Measurements from ENCODE around the gene MRPL36.
"Not testable (repeated sequence)": the region's sequence is repeated elsewhere in the genome, so short reads cannot be mapped to it uniquely, and the experiment has no call there.

The MRPL36 gene

DNA sequence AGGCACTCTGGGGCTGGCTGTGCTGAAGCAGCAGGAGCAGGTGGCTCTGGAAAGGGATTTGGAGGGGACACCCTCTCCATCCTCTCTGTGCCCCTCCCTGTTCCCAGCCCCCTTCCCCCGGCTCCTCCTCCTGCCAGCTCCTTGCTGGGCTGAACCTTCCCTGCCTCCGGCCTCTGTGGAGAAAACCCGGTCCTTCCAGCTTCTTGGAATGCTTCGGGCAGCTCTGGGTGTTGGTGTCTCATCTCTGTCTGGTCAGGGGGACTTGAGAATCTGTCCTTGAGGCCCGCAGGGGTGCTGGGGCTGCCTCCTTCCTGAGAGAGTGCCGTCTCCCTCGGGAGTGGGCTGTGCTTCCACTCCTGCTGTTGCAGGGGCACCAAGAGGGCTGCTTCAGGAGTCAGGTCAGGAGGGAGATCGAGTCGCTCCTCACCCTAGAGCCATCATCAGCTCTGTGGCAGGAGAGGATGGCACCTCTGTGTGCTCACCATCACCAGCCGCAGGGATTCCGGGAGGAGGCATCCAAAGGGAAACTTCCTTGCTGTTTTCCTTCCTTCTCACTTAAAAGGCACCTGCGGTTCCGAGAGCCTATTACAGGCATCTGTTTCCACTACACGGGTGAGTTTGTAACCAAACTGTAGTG lies 32.2 kb upstream of the MRPL36 start:
- no peak for DNase-seq

DNA sequence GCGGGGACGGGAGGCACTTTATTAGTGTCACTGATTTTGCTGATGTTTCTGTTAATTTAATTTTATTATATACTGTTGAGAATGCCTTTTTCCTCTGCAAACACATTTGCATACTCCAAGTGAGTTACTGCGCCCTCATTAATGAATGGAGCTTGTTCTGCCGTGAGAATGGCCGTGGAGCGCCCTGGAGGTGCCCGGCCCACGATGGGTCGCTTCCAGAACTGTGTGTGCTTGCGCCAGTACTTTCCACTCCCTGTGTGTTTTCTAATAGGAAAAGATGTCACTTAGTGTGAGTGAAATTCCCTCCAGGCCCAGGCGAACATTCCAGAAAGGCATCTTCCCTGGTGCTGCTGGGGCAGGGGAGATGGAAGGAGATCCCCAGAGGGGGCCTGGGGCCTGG lies 31.6 kb upstream of the MRPL36 start:
- no peak for DNase-seq

DNA sequence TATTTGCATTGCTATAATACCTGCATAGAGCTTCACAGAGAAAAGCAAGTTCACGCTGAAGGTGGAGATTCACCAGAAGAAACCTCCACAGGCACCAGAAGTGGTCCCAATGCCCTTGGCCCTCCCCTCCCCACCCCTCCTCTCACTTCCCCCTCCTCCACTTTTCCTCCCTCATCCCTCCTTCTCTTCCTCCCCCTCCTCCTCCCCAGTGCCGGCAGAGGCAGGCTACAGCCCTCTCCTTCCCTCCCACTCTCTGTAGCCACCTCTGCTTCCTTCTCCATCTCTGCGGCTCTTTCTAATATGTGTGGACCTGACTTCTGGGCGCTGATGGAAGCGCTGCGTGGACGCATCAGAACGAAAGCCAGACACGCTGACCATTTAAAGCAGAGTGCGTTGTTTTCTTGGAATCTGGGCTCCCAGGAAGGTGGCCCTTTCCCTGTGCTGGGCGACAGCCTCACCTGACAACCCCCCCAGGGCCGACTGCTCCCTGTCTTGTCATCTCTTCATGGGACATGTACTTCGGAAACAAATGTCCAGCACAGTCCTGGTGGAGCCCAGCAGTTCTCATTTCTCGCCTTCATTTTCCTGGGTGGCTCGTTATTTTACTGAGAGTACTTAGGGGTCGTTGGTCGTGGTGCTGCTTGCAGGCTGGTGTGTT lies 31.1 kb upstream of the MRPL36 start:
- DNase-seq, result no peak

GRCh38 chr5:1827886-1828397 lies 28.3 kb upstream of the MRPL36 start:
- DNase-seq, result no peak

DNA sequence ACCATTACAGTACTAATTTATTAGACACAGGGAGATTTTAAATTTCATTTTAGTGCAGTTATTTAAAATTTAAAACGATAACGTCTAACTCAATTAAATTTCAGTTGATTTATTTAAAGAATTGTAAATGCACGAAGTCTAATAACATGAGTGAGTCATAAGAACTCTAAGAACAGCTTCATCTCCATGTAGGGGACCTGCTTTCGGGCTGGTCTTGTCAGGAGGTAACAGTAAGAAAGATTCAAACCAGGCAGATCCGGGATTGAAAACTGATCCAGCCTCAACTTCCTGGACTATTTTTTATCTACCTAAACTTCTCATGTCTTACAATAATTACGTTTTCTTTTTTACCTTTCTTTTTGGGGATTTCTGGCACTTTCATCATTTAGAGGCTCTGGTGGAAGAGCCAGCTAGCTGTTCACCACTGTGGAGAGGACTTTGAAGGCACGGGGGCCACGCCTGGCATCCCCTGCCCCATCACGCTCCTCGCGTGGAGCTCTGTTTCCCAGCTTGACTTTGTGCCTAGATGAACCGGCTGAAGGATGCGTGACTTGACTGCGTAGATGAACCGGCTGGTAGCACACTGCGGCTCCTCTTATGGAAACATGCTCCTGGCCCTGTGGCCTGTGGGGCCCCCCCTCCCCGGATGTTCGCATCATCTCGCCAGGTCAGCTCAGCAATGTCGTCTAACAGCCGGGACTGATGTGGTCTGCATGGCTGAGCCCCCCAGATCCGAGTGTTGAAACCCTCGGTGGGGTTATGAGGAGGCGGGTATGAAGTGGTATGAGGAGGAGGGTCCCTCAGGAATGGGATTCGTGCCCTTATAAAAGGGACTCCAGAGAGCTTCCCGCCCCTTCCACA lies 27.6 kb upstream of the MRPL36 start:
- DNase-seq, result no peak

DNA sequence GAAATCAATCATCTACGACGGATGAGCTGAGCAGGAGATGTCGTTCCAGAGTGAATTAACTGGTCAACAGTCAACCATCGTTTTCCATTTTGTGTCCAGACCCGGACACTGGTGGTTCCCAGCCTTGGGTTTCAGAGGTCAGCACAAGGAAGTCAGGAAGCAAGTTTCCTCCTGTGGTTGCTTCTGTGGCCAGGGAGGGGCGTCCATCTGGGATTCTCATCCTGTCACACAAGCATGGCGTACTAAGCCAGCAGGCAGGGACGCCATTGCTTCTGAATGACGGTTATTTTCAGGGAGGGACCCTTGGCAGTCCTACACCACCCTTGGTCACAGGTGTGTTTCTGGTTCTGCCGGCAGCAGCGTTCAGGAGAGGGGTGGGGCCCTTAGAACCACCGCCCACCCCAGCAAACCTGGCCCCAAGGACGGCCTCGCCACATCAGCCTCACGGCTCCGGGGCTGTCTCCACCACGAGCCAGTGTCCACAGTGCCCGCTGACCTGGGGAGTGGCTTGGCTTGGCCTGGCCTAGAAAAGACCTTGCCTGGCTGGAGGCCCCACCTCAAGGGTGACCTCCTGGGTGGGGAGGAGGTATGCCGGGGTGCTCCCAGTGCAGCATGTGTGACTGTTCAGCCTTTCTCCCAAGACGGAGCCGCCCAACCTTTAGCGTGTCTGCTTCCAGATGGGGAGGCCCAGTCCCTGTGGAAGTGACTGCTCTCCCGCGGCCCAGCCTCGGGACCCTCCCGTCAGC lies 26.8 kb upstream of the MRPL36 start:
- no peak for DNase-seq

DNA sequence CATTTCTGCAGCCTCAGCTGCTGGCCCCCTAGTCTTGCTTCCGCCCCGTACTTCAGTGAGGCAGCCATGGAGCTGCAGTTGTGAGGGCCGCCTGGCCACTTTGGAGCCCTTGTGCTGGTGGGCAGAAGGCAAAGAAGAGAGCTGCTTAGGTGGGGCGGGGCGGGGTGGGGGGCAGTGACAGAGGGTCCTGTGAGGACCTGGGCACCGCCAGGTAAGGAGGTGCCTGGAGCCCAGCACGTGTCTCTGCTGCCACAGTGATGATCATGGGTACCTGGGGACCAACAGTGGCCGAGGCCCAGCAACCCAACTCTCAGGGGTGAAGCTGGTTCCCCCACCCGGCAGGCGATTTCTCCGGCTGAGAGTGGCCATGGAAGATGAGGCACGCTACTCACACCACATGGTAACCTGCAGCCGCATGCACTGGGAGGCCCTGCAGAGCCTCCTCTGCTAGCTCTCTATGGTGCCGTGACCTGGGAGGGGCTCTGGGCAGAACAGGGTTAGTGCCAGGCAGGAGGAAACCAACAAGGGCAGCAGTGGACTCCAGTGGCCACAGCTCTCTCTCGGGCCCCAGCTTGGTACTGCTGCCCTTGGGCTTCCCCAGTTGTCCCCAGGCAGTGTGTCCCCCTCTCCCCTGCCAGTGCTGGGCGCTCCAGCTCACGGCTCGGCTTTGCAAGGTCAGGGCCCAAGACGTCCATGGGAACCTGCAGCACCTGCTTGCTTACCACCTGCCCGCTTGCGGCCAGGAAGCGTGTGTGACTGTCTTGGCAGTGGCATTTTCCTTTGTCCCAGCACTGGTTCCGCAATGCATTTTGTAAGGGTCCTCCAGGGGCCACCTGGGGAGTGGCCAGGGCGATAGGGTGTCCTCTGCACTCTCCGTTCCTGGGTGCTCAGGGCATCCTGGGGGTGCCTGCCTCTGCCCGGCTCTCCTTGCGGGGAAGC lies 25.5 kb upstream of the MRPL36 start:
- no peak for DNase-seq

DNA sequence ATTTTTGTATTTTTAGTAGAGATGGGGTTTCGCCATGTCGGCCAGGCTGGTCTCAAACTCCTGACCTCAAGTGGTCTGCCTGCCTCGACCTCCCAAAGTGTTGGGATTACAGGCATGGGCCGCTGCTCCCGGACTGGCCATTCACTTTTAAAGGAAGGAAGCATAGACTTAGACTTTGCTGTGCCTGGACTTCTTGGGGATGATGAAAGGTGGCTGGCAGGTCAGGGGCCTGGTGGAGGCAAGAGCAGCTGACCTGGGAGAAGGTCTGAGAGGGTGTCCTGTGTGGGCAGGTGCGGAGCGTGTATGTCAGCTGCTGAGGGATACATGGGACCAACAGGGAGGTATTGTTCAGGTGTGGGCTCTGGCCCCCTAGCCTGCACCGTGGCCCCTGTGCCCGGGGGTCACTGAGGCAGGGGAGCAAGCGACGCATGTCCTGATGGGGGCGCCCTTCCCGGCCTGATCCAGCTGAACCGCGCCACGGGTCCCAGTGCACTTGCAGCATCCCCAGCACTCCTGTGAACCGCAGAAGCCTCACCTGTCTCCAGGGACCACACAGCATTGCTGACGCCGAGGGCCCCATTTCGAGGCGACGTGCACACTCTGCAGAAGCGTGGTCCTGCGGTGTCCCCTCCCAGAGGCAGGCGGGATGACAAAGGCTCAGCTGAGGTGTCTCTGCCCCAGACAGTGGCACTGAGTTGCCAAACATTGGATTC lies 24.6 kb upstream of the MRPL36 start:
- no peak for DNase-seq

GRCh38 chr5:1823381-1824034 lies 23.9 kb upstream of the MRPL36 start:
- no peak for DNase-seq

- DNase-seq, result no peak
Measured at GRCh38 chr5:1821862-1822261, 22.2 kb upstream of the MRPL36 start.

- no peak for DNase-seq
Measured at GRCh38 chr5:1820926-1821325, 21.3 kb upstream of the MRPL36 start.

DNA sequence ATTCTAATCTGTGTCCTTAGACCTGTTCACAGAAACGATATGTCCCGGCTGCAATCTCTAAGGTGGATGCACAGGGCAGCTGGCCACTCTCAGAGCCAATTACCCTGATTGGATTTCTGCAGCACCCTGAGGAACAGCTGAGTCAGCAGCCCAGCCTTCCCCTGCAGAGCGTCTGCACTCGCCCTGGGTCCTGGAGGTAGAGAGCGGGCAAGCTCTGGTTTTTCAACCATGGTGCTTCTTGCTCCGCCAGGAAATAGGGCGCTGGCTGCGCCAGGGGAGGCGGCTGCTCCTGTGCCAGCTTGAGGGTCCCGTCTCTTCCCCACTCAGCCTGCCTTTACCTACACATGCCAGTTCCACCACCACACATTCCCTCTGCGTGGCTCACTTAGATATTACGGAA lies 20.7 kb upstream of the MRPL36 start:
- no peak for DNase-seq

- DNase-seq, result no peak
Measured at GRCh38 chr5:1819458-1819857, 19.8 kb upstream of the MRPL36 start.

DNA sequence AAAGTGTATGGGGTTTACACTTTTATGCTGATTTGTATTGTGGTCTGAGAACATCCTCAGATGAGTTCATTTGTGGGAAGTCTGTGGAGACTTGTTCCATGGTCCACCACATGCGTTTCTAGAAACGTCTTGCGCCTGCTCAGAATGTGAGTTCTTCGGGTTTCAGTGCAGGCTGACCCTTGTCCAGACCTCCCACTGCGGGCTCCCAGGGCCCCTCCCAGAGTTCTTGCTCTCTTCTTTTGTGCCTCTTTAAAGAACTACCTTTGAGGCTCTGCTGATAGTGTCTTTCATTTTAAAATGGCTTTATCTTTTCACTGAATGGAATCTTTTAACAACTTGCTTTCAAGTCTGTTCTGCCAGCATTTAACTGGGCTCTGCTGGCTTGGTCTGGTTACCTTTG lies 19.1 kb upstream of the MRPL36 start:
- DNase-seq, result no peak

GRCh38 chr5:1817261-1818043 lies 17.8 kb upstream of the MRPL36 start:
- no peak for DNase-seq

- not testable (repeated sequence) for DNase-seq
Measured at GRCh38 chr5:1816495-1817089, 17.0 kb upstream of the MRPL36 start.

DNA sequence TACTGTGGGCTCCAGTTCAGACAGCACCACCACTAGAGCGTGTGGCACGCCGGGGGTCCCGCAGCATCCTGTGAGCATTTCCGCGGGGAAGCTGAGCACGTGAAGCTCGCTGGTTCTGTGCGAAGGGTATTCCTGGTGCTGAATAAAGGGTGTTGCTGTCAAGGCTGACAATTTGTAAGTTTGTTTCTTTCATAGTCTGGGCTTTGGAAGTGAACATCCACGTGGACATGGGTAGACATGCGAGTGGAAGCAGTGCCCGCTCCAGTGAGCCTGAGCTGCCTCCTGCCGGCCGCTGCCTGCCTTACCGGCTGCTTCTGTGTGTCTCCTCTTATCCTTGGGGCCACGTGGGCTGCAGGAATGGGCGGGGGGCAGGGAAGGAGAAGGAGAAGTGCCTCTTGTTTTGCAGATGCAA lies 16.2 kb upstream of the MRPL36 start:
- no peak for DNase-seq

DNA sequence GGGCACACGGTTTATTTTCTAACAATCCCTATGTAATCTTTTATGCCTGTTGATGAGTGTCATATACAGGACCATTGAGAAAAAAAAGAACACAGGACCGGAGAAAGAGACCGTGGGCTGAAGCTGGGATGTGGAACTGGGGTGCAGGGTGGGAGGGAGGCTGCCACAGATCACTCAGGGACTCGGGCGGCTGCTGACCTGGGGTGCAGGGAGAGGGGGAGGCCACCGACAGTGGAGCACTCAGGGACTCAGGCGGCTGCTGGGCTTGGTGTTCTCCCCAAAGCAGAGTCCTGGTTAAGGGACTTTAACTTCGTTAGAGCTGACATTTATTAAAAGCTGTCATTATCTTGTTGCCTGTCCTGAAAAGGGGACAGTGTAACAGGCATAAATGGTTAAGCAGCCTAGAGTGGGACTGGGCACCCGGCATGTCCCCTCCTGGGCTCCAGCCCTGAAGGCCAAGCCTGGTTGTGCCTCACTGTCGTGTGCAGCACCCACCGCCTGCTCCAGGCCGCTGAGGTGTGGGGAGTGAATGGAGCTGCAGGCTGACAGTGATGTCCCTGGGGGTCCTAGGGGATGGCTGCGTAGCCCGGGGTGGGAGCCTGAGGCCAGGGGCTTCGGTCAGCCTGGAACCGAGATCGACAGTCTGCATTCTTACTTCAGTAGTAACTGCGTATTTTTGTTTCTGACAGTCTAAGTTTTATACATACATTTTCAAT lies 15.6 kb upstream of the MRPL36 start:
- no peak for DNase-seq

Measured in cortex of kidney (tissue), 1 donor.